Neural crest cell (in vitro differentiated cells): ENCODE results near the gene PHACTR2. TPM values are rescaled to one million over a fixed set of nuclear protein-coding genes. Genes with fewer than 3 reads are reported as not detected.

Experiments used
- DNase-seq: peaks from one replicate; pipeline ENCODE4 v3.0.0; 2021; ENCODE audit warnings: low read depth, mixed read lengths, low spot score
- H3K27ac Mint-ChIP-seq: one replicate; pipeline ENCODE4 v1.8.0; 2021; ENCODE audit warnings: mild to moderate bottlenecking, mixed read lengths; ENCODE audit not compliant: unreplicated experiment
- H3K27me3 Mint-ChIP-seq: 2 replicates; pipeline ENCODE4 v1.8.0; 2021; ENCODE audit warnings: low read depth, mild to moderate bottlenecking, mixed read lengths
- H3K36me3 Mint-ChIP-seq: 2 replicates; pipeline ENCODE4 v1.8.0; 2021; ENCODE audit warnings: low read depth, mild to moderate bottlenecking, mixed read lengths
- H3K4me1 Mint-ChIP-seq: 2 replicates; pipeline ENCODE4 v1.8.0; 2021; ENCODE audit warnings: mixed read lengths
- H3K4me3 Mint-ChIP-seq: one replicate; pipeline ENCODE4 v1.8.0; 2021; ENCODE audit warnings: mild to moderate bottlenecking, mixed read lengths
- H3K9me3 Mint-ChIP-seq: 2 replicates; pipeline ENCODE4 v1.8.0; 2021; ENCODE audit warnings: mixed read lengths
- total RNA-seq: library from RNA; stranded (reverse); gene quantifications from 2 replicates; pipeline ENCODE4 v1.2.1, GENCODE V29; 2021
- TF ChIP-seq, protein P1 (sequence below): fragments of 200-600 bp; sonication (generic); conservative IDR thresholded peaks from 2 replicates; pipeline ENCODE4 v1.5.0; 2021; ENCODE audit warnings: antibody characterized with exemption, mild to moderate bottlenecking

The PHACTR2 gene
- total RNA-seq, 1 donor from 2014 or later: 15.1 TPM

DNA sequence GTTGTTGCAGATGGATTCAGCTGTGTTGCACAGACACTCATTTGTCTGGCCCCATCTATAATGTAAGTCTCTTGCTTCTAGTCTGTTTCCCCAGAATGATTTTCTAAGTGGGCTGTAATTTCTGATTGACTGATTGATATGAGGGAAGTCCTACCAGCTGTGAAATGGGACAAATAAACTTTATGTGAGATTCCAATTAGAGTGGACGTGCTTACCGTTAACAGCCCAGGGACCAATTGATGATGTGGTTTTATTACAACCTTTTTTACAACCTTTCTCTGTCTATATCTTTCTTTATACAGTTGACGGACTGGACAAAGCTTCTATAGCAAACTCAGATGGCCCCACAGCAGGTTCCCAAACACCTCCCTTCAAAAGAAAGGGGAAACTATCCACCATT is 33.9 kb downstream of the PHACTR2 start:
- peaks cover 7% of the 10 kb centered on the region for H3K9me3 Mint-ChIP-seq
- TF ChIP-seq, protein P1, sequence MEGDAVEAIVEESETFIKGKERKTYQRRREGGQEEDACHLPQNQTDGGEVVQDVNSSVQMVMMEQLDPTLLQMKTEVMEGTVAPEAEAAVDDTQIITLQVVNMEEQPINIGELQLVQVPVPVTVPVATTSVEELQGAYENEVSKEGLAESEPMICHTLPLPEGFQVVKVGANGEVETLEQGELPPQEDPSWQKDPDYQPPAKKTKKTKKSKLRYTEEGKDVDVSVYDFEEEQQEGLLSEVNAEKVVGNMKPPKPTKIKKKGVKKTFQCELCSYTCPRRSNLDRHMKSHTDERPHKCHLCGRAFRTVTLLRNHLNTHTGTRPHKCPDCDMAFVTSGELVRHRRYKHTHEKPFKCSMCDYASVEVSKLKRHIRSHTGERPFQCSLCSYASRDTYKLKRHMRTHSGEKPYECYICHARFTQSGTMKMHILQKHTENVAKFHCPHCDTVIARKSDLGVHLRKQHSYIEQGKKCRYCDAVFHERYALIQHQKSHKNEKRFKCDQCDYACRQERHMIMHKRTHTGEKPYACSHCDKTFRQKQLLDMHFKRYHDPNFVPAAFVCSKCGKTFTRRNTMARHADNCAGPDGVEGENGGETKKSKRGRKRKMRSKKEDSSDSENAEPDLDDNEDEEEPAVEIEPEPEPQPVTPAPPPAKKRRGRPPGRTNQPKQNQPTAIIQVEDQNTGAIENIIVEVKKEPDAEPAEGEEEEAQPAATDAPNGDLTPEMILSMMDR: no peak
- H3K4me3 Mint-ChIP-seq: no peak overlapping the region
- H3K4me1 Mint-ChIP-seq: no peaks in the 10 kb centered on the region
- DNase-seq: no peak
- no peaks in the 10 kb centered on the region for H3K27me3 Mint-ChIP-seq
- no peak overlapping the region for H3K27ac Mint-ChIP-seq
- peaks cover 3% of the 10 kb centered on the region for H3K36me3 Mint-ChIP-seq

DNA sequence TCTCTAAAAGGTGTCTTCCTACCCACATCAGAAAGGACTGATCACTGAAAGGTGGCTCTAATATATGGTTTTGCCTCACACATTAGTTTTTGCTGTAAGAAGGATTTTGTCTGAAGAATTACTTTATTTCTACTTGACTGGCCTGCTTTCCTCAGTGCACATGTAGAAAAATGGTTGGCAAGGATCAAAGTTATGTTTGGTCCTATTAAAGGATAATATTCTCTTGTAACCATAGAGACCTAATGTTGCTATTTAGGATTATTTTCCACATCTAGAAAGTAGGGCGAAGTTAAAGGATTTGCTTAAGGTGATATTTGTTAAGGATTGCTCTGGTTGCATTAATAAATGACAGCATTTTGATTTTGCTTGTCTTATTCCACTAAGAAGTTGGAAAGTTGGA is 40.7 kb downstream of the PHACTR2 start:
- Mint-ChIP-seq H3K9me3 (peaks cover 8% of the 10 kb centered on the region), H3K36me3 (peaks cover 12% of the 10 kb centered on the region), H3K27me3 (no peaks in the 10 kb centered on the region), H3K27ac (no peak overlapping the region), H3K4me3 (no peak overlapping the region), H3K4me1 (no peaks in the 10 kb centered on the region)
- TF ChIP-seq, protein P1: no peak
- no peak for DNase-seq

DNA sequence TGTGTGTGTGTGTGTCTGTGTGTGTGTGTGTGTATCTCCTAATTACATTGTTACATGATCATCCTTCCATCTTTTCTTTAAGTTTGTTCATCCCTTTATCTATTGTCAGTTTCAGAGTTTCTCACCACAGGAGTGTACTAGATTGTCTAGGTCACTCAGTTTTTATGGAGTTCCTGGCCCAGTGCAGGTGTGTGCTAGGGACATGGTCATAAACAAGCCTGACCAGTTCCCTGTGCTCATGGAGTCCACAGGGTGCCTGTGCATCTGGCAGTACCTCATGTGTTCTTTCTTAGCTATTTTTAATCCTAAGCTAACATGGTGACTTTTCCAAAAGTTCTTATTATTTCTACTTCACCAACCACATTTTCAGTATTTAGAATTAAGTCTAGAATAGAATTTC is 43.9 kb downstream of the PHACTR2 start:
- H3K27ac Mint-ChIP-seq: no peak overlapping the region
- H3K4me1 Mint-ChIP-seq: no peaks in the 10 kb centered on the region
- H3K4me3 Mint-ChIP-seq: no peak overlapping the region
- H3K9me3 Mint-ChIP-seq: peaks cover 17% of the 10 kb centered on the region
- no peaks in the 10 kb centered on the region for H3K27me3 Mint-ChIP-seq
- no peak for DNase-seq
- peaks cover 20% of the 10 kb centered on the region for H3K36me3 Mint-ChIP-seq
- TF ChIP-seq, protein P1: no peak

DNA sequence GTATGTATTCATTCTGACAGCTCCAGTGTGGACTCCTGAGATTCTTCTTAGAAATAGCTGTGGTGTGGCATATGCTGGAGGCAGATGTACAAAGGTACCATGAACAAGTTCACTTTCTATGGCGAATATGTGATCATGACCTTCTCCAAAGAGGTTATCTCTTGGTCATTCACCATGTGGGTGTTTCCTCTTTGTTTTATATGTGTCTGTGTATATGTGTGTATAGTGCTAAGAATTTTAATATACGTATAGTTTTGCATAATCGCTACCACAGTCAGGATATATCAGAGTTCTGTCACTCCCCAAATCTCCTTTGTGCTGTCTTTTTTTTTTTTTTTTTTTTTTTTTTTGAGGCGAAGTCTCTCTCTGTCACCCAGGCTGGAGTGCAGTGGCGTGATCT is 47.1 kb downstream of the PHACTR2 start:
- no peaks in the 10 kb centered on the region for H3K27me3 Mint-ChIP-seq
- no peaks in the 10 kb centered on the region for H3K4me1 Mint-ChIP-seq
- no peak overlapping the region for H3K27ac Mint-ChIP-seq
- no peak overlapping the region for H3K4me3 Mint-ChIP-seq
- H3K9me3 Mint-ChIP-seq: peaks cover 26% of the 10 kb centered on the region
- DNase-seq: no peak
- TF ChIP-seq, protein P1: no peak
- peaks cover 29% of the 10 kb centered on the region for H3K36me3 Mint-ChIP-seq

DNA sequence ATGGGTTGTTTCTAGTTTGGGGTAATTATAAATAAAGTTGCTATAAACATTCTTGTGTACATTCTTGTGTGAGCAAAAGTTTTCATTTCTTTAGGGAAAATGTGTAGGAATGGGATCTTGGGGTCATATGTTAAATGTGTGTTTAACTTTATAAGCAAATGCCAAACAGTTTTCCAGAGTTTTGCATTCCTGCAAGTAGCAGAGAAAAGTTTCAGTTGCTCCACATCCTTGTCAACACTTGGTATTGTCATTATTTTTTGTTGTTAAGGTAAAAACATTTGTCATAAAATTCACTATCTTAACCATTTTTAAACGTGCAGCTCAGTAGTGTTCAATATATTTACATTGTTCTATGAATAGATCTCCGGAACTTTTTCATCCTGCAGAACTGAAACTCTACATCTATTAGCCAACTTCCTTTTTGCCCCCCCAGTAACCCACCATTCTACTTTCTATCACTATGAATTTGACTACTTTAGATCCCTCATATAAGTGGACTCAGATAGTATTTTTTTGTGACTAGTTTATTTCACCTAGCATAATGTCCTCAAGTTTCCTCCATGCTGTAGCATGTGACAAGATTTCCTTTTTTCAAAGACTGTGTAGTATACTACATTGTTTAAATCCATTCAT is 48.4 kb downstream of the PHACTR2 start:
- H3K4me3 Mint-ChIP-seq: no peak overlapping the region
- peak overlapping the region; percentile 36 for H3K27ac Mint-ChIP-seq
- no peak for DNase-seq
- no peaks in the 10 kb centered on the region for H3K4me1 Mint-ChIP-seq
- H3K9me3 Mint-ChIP-seq: peaks cover 26% of the 10 kb centered on the region
- TF ChIP-seq, protein P1: no peak
- no peaks in the 10 kb centered on the region for H3K27me3 Mint-ChIP-seq
- peaks cover 29% of the 10 kb centered on the region for H3K36me3 Mint-ChIP-seq
